ENCODE data around the gene SPACA4.
"Not testable (repeated sequence)": the region's sequence is repeated elsewhere in the genome, so short reads cannot be mapped to it uniquely, and the experiment has no call there.

Gene SPACA4

GRCh38 chr19:48619692-48620585 lies 13.4 kb downstream of the SPACA4 start:
- DNase-seq, result no peak

GRCh38 chr19:48623556-48624066 lies 17.1 kb downstream of the SPACA4 start:
- DNase-seq, result no peak

- peak; percentile 99 for DNase-seq
Measured at GRCh38 chr19:48624067-48624594, 17.6 kb downstream of the SPACA4 start.

- DNase-seq, result no peak
Measured at GRCh38 chr19:48624791-48625723, 18.5 kb downstream of the SPACA4 start.

GRCh38 chr19:48625891-48626327 lies 19.4 kb downstream of the SPACA4 start:
- no peak for DNase-seq

GRCh38 chr19:48627201-48627864 lies 20.8 kb downstream of the SPACA4 start:
- peak; percentile 39 for DNase-seq

- no peak for DNase-seq
Measured at GRCh38 chr19:48627865-48628314, 21.3 kb downstream of the SPACA4 start.

- no peak for DNase-seq
Measured at GRCh38 chr19:48628486-48629296, 22.1 kb downstream of the SPACA4 start.

- DNase-seq, result no peak
Measured at GRCh38 chr19:48629297-48629598, 22.7 kb downstream of the SPACA4 start.

GRCh38 chr19:48629599-48630295 lies 23.2 kb downstream of the SPACA4 start:
- DNase-seq, result peak; percentile 47

- no peak for DNase-seq
Measured at GRCh38 chr19:48630296-48631063, 23.9 kb downstream of the SPACA4 start.

GRCh38 chr19:48631225-48631624 lies 24.7 kb downstream of the SPACA4 start:
- DNase-seq, result no peak

- DNase-seq, result not testable (repeated sequence)
Measured at GRCh38 chr19:48632286-48632685, 25.7 kb downstream of the SPACA4 start.

- peak; percentile 24 for DNase-seq
Measured at GRCh38 chr19:48632692-48633147, 26.2 kb downstream of the SPACA4 start.

GRCh38 chr19:48633148-48634035 lies 26.9 kb downstream of the SPACA4 start:
- DNase-seq, result no peak

- no peak for DNase-seq
Measured at GRCh38 chr19:48634036-48634342, 27.4 kb downstream of the SPACA4 start.

GRCh38 chr19:48634424-48635262 lies 28.1 kb downstream of the SPACA4 start:
- DNase-seq, result peak; percentile 97

- DNase-seq, result peak; percentile 81
Measured at GRCh38 chr19:48635263-48635965, 28.9 kb downstream of the SPACA4 start.

Measured in stimulated activated CD4-positive, alpha-beta T cell treated with anti-CD3 and anti-CD28 coated beads, Interleukin-15, amount 100 ng/mL, for 24 hours (primary cell).